CD4-positive, alpha-beta T cell treated with Interleukin-4 for 4 hours (primary cell): Measurements from ENCODE around the gene SEPHS2.
"Not testable (repeated sequence)": the region's sequence is repeated elsewhere in the genome, so short reads cannot be mapped to it uniquely, and the experiment has no call there.

ENCODE experiments used
- DNase-seq: peaks from one replicate; pipeline ENCODE4 v3.0.0-alpha.2; 2020

SEPHS2 gene, protein sequence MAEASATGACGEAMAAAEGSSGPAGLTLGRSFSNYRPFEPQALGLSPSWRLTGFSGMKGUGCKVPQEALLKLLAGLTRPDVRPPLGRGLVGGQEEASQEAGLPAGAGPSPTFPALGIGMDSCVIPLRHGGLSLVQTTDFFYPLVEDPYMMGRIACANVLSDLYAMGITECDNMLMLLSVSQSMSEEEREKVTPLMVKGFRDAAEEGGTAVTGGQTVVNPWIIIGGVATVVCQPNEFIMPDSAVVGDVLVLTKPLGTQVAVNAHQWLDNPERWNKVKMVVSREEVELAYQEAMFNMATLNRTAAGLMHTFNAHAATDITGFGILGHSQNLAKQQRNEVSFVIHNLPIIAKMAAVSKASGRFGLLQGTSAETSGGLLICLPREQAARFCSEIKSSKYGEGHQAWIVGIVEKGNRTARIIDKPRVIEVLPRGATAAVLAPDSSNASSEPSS

DNA sequence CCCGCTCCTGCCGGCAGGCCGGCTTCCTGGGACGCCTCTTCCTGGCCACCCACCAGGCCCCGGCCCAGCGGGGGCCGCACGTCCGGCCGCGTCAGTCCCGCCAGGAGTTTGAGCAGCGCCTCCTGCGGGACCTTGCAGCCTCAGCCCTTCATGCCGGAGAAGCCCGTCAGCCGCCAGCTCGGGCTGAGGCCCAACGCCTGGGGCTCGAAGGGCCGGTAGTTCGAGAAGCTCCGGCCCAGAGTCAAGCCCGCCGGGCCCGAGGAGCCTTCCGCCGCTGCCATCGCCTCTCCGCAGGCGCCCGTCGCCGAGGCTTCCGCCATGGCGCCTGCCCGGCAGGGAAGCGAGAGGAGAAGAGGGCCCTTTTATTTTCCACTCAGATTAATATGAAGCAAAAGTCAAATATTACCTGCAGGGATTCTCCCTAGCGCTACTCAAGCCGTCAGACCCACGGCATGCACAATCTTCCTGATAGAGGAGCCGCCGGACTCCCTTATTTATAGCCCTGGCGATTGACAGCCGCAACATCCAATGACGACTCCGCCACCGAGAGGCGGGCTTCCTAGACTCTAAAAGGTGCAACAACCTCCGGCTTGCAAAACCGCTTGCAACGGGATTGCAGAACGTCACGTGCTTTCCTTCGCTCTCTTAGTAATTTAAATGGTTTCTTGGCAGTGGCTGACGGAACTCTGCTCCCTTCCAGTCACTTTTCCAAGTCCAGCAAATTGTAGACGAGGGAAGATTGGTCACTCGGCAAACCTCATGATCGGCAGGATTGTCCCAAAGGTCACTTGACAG, at the start of gene SEPHS2:
Gene SEPHS2 (minus strand): TSS at position 467 of the 795 bp plus-strand sequence. CDS start 147 bp downstream, at position 320.
- peak; percentile 98 for DNase-seq

DNA sequence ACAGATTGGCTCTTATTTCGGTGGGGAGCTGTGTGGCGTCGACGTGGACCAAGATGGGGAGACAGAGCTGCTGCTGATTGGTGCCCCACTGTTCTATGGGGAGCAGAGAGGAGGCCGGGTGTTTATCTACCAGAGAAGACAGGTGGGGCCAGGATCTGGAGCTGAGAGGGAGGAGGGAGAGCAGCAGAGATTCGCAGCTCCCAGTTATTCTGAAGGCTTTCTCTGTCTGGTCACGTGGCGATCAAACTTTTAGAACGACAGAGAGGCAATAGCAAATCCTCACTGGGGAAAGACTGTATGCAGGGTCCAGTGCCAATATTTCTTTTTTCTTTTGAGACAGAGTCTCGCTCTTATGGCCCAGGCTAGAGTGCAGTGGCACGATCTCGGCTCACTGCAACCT, 49.0 kb upstream of the SEPHS2 start:
- DNase-seq, result no peak

DNA sequence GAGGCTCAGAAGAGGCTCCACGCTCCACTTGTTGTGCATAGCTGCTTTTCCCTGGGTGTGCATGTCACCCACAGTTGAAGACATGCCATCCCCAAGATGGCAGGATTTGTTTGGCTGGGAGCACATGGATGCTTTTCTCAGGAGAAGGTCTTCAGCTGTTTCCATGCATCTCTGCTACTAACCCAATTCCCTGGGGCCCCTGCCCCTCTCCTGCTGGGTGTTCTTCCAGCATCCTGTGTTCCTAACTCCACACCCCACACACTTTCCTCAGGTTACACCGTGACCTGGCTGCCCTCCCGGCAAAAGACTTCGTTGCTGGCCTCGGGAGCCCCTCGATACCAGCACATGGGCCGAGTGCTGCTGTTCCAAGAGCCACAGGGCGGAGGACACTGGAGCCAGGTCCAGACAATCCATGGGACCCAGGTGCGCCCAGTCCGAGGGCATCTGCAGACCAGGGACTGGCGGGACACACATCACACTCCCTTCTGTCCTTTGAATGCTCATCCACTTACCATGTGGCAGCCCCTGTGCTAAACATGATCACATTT, 48.3 kb upstream of the SEPHS2 start:
- DNase-seq, result no peak

DNA sequence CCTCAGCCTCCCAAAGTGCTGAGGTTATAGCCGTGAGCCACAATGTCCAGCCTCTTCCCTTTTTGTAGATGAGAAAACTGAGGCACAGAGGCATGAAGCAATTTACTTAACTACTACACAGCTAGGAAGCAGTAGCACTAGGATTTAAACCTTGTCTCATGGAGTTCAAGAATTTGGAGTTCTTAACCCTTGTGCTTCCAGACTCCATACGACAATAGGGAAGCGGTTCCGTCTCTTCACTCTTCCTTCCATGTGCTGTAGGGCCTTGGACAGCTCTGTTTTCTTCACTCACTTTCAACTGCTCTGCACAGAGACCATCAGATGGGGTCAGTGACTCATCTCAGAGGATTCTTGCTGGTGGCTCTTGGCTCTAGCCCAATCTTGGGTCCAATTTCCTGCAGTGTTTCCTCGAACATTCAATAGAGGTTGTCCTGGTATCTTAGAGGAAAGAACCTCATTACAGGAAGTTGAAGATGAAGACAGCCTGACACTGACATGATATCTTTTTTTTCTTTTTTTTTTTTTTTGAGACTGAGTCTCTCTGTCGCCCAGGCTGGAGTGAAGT, 46.2 kb upstream of the SEPHS2 start:
- DNase-seq, result peak; percentile 53

DNA sequence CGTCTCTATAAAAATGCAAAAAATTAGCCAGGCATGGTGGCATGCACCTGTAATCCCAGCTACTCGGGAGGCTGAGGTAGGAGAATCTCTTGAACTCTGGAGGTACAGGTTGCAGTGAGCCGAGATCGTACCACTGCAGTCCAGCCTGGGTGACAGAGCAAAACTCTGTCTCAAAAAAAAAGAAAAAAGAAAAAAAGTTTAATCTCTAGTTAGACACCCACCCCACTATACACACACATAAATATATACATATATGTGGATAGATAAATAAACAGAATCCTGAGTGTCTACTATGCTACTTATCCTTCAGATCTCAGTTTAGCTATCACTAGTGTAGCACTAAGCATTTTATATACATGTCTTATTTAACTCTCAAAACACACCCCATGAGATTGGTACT, 45.6 kb upstream of the SEPHS2 start:
- DNase-seq, result no peak

DNA sequence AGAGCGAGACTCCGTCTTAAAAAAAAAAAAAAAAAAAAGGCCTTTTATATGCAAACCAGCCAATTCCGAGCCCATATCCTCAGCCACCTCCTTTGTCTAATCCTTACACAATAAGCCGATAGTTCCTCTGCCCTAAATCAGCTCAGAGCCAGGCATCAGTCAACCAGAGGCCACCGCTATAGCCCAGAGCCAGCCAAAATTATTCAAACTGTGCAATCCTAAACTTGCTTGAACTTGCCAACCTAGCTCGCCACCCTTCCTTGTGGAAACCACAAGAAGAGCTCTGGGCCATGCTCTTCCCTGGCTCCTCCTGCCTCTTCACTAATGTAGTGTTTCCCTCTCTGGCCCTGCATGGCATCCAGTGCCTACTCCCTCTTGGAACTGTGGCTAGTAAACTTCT, 44.5 kb upstream of the SEPHS2 start:
- DNase-seq, result no peak

DNA sequence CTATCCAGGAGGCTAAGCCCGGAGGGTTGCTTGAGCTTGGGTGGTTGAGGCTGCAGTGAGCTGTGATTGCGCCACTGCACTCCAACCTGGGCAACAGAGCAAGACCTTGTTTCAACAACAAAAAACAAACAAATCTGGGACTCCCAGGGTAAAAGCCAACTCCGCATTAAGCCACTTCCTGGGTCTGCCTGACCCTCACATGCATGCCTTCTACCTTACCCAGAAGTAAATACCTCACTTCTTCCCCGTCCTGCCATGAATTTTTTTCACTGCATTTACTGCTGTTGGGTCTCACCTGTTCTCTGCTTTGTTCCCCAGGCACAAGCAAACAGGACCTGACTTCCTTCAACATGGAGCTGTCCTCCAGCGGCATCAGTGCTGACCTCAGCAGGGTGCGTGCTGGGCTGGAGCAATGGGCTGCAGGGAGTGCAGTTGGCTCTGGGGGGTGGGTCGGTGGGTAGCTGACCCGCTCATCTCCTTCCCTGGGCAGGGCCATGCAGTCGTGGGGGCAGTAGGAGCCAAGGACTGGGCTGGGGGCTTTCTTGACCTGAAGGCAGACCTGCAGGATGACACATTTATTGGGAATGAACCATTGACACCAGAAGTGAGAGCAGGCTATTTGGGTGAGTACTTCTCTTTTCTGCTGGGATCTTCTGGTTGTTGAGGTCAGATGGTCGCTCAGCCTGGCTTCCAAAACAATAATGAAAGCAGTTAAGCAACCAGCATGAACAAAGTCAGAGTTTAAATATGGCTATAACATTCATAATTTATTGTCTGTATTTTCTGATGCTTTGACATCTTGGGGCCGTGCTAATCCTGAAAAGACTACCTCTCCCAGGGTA, 43.3 kb upstream of the SEPHS2 start:
- DNase-seq, result no peak

DNA sequence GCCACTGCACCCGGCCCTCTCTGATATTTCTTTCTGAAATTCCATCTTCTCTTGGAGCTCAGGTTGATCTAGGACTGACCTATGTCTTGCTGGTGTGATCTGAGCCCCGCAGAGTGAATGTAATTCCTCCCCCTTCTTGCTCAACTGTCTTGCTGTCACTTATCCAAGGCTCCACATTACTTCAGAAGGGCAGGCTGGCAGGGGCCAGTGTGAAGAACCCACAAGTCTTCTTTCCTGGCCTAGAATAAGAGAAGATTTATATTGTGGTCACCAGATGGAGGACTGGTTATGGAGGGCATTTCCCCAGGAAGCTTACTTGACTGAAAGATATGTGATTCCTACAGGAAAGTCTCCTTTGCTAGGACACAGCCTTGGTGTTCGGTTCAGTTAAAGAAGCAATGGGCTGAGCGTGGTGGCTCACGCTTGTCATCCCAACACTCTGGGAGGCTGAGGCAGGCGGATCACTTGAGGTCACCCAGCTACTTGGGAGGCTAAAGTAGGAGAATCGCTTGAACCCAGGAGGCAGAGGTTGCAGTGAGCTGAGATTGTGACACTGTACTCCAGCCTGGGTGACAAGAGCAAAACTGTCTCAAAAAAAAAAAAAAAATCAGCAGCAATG, 40.3 kb upstream of the SEPHS2 start:
- DNase-seq, result no peak

DNA sequence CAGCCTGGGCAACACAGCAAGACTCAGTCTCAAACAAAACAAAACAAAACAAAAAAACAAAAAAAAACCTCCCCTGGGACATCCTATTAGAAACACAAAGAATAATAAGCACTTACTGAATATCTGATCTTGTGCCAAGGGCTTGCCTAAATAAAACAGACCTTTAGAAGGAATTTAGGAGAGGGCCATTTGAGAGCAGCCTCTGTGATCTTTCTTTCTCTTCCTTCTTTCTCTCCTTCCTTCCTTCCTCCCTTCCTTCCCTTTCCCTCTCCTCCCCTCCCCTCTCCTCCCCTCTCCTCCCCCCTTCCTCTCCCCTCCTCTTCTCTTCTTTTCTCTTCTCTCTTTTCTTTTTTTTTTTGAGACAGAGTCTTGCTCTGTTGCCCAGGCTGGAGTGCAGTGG, 39.2 kb upstream of the SEPHS2 start:
- DNase-seq, result no peak

DNA sequence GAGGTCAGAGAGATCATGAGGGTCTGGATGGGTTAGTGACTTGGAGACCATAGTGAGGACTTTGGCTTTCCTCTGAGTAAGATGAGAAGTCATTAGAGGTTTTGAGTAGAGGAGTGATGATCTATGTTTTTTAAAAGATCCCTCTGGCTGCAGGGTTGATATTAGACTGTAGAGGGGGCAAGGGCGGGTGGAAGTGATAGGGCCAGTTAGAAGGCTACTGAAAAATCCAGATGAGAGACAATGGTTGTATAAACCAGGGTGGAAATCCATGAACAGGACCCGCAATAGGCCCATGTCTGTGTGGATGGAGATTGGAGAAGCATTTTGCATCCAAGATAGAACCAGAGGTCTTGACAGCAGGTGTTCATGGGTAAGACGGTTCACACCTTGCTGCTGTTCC, 36.7 kb upstream of the SEPHS2 start:
- DNase-seq, result peak; percentile 43

DNA sequence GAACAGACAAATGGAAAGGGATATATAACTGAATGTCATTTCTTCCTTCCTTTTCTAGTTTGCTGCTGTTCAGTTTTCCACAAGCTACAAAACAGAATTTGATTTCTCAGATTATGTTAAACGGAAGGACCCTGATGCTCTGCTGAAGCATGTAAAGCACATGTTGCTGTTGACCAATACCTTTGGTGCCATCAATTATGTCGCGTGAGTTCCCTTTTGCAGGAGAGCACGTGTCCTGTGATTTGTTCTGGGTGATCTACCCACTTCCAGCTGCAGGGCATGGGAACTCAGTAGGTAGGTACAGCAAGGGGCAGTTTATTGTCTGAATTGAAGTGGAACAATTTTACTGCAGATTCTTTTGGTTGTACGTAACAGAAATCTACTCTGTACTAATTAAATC, 35.7 kb upstream of the SEPHS2 start:
- DNase-seq, result no peak

DNA sequence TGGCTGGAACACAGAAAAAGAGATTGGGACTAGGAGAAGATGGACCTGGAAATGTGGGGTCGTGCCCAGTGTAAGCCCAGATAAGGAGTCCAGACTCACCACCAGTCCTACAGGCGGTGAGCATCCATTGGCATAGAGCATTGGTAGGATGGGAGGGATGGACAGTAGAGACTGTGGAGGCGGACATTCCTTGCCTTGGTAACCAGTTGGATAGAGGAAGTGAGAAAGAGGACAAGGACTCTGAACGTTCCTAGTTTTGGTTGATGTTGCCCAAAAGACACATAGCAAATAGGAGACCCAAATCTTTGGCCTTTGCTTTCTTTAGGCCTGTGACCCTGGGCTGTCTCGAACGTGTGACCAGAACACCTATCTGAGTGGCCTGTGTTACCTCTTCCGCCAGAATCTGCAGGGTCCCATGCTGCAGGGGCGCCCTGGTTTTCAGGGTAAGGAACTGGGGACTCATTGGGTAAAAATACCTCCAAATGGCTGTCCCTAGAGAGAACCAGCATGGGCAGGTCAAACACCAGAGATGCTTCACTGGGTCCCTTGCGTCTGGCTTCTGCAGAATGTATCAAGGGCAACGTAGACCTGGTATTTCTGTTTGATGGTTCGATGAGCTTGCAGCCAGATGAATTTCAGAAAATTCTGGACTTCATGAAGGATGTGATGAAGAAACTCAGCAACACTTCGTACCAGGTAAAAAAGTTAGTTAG, 33.2 kb upstream of the SEPHS2 start:
- no peak for DNase-seq

DNA sequence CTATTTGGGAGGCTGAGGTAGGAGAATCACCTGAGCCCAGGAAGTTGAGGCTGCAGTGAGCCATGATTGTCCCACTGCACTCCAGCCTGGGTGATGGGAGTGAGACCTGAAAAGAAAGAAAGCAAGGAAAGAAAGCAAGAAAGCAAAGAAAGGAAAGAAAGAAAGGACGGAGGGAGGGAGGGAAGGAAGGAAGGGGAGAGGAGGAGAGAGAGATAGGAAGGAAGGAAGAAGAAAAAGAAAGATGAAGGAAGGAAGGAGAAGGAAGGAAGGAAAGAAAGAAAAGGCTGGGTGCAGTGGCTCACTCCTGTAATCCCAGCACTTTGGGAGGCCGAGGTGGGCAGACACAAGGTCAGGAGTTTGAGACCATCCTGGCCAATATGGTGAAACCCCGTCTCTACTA, 32.1 kb upstream of the SEPHS2 start:
- DNase-seq, result not testable (repeated sequence)

DNA sequence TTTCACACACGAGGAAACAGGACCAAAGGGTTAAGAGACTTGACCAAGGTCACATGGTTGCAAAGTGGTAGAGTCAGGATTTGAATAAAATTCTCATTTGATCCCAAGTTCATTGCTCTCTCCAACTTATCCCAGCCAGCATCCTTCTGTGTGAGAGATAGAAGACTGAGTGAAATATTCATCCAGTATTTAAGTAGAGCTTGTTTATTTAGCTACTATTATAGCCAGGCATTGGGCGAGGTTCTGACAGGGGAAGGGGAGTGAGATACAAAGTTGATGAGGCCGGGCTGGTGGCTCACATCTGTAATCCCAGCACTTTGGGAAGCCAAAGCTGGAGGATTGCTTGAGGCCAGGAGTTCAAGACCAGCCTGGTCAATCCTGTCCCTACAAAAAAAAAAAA, 31.3 kb upstream of the SEPHS2 start:
- no peak for DNase-seq

DNA sequence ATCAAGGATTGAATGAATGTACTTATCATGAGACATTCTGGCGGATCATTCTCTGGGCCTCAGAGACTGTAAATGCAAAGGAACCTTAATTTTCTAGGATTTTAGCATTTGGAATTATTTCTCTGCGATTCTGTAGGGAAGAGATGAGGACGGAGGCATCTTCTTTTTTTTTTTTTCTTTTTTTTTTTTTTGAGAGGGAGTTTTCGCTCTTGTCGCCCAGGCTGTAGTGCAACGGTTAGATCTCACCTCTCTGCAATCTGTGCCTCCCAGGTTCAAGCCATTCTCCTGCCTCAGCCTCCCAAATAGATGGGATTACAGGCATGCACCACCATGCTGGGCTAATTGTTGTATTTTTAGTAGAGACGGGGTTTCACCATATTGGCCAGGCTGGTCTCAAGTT, 29.0 kb upstream of the SEPHS2 start:
- no peak for DNase-seq

DNA sequence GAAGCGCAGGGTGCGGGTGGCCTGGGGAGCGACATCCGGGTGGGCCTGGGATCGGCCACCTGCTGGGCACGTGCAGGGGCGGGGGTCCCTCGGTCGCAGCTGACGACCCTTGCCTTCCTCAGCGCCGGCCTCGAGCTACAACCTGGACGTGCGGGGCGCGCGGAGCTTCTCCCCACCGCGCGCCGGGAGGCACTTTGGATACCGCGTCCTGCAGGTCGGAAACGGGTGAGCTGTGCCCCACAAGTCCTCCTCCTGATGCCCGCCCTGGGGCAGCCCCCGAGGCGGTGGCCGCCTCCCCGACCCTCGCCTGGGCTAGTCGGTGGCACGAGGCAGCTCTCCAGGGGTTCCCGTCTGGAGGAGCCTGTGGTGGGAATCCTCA, 28.4 kb upstream of the SEPHS2 start:
- DNase-seq, result no peak

DNA sequence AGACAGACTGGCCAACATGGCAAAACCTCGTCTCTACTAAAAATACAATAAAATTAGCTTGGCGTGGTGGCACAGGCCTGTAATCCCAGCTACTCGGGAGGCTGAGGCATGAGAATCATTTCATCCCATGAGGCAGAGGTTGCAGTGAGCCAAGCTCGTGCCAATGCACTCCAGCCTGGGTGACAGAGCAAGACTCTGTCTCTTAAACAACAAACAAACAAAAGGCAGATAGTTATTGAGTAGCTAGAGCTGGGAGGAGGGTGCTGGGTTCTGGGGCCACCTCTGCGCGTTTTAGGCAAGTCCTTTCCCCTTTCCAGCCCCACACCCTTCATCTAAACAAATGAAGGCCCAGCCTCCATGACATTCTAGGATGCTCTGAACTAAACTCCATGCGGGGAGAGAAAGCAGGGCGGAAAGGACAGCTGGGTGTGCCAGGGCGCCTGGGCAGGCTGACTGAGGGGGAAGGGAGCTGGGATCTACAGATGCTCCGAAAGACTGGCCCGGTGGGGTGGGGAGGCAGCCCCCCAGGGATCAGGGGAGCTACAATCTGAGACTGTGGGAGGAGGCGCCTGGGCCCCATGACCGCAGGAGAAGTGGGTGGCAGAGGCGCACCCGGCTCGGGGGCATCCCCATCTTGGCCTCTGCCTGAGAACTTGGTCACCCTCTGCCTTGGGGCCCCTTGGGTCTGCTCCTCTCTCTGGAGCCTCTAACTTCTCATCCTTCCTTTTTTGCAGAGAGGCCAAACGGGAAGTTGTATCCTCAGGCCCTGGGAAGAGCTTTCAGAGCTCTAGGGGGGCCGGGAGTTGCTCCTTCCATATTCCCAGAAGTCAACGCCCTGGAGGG, 27.8 kb upstream of the SEPHS2 start:
- DNase-seq, result peak; percentile 58

DNA sequence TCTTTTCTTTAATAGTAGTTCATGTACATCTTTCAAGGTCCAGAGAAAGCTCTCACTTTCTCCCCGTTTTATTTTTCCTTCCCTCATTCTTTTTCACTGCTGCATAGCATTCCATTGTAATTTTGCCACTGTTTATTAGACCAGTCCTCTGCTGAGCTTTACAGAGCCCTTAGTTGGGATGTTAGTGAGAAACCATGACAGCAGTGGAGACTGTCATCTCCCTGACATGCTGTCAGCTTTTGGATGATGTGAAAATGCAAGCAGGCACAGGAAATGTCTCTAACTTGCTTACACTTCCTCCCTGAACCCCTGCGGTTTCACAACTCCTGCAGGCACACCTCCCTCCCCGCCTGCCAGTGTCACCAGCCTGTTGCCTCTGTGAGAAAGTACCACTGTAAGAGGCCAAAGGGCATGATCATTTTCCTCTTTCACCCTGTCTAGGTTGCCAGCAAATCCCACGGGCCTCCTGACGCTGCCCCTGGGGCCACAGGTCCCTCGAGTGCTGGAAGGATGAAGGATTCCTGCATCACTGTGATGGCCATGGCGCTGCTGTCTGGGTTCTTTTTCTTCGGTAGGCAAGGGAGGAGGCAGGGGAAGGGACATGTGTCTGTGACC, 26.8 kb upstream of the SEPHS2 start, which contains the start of gene ITGAL:
Gene ITGAL (plus strand): TSS at position 415 of the 615 bp plus-strand sequence. CDS start 96 bp downstream, at position 511.
- peak; percentile 94 for DNase-seq

DNA sequence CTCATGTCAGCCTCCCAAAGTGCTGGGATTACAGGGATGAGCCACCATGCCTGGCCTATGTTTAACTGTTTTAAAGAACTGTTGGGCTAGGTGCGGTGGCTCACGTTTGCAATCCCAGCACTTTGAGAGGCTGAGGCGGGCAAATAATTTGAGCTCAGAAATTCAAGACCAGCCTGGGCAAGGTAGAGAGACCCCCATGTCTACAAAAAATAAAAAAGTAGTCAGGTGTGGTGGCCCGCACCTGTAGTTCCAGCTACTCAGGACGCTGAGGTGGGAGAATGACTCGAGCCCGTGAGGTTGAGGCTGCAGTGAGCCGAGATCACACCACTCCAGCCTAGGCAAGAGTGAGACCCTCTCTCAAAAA, 24.9 kb upstream of the SEPHS2 start:
- DNase-seq, result no peak

DNA sequence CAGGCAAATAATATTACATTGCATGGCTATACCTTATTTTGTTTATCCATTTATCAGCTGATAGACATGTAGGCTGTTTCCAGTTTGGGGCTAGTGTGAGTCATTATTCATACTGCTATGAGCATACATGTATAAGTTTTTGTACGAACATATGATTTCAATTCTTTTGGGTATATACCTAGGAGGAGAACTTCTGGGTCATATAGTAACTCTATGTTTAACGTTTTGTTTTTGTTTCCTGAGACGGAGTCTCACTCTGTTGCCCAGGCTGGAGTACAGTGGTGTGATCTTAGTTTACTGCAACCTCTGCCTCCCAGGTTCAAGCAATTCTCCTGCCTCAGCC, 24.5 kb upstream of the SEPHS2 start:
- DNase-seq, result peak; percentile 49
